Measurements from ENCODE around the gene GSC2. TPM values are rescaled to one million over a fixed set of nuclear protein-coding genes. Genes with fewer than 3 reads are reported as not detected.
A peak's percentile ranks its signal among the peaks of the same experiment; 100 is the strongest.

GSC2 gene
- total and polyA plus RNA-seq, 9 of the 15 experiments (the other 6 are each of a cell fraction or from before 2014, with no cell fraction given): not detected

DNA sequence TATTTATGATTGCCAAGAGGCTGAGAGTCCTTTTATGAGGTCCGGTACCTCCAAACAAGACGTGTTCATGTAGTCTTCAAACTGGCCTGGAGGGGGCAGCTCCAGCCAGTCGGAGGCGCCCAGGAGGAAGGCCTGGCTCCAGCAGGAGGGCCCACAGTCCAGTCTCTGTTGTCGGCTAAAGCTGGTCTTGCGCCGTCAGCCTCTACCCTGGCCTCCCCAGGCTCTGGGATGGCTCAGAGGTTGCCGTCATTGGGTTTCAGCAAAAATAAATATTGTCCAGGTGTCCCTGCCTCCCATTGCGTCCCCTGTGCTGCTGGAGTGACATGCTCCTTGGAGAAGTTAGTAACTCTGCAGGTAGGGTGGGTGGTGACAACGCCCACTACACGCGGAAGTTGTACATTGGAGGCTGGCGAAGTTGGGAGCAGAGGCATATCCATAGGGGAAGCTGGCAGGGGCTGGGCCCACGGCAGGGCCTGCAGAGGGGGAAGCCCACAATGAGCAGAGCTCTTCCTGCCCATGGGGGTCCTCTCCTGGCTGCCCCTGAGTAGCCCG, 29.5 kb upstream of the GSC2 start (continued):
- TF ChIP-seq, protein P1, sequence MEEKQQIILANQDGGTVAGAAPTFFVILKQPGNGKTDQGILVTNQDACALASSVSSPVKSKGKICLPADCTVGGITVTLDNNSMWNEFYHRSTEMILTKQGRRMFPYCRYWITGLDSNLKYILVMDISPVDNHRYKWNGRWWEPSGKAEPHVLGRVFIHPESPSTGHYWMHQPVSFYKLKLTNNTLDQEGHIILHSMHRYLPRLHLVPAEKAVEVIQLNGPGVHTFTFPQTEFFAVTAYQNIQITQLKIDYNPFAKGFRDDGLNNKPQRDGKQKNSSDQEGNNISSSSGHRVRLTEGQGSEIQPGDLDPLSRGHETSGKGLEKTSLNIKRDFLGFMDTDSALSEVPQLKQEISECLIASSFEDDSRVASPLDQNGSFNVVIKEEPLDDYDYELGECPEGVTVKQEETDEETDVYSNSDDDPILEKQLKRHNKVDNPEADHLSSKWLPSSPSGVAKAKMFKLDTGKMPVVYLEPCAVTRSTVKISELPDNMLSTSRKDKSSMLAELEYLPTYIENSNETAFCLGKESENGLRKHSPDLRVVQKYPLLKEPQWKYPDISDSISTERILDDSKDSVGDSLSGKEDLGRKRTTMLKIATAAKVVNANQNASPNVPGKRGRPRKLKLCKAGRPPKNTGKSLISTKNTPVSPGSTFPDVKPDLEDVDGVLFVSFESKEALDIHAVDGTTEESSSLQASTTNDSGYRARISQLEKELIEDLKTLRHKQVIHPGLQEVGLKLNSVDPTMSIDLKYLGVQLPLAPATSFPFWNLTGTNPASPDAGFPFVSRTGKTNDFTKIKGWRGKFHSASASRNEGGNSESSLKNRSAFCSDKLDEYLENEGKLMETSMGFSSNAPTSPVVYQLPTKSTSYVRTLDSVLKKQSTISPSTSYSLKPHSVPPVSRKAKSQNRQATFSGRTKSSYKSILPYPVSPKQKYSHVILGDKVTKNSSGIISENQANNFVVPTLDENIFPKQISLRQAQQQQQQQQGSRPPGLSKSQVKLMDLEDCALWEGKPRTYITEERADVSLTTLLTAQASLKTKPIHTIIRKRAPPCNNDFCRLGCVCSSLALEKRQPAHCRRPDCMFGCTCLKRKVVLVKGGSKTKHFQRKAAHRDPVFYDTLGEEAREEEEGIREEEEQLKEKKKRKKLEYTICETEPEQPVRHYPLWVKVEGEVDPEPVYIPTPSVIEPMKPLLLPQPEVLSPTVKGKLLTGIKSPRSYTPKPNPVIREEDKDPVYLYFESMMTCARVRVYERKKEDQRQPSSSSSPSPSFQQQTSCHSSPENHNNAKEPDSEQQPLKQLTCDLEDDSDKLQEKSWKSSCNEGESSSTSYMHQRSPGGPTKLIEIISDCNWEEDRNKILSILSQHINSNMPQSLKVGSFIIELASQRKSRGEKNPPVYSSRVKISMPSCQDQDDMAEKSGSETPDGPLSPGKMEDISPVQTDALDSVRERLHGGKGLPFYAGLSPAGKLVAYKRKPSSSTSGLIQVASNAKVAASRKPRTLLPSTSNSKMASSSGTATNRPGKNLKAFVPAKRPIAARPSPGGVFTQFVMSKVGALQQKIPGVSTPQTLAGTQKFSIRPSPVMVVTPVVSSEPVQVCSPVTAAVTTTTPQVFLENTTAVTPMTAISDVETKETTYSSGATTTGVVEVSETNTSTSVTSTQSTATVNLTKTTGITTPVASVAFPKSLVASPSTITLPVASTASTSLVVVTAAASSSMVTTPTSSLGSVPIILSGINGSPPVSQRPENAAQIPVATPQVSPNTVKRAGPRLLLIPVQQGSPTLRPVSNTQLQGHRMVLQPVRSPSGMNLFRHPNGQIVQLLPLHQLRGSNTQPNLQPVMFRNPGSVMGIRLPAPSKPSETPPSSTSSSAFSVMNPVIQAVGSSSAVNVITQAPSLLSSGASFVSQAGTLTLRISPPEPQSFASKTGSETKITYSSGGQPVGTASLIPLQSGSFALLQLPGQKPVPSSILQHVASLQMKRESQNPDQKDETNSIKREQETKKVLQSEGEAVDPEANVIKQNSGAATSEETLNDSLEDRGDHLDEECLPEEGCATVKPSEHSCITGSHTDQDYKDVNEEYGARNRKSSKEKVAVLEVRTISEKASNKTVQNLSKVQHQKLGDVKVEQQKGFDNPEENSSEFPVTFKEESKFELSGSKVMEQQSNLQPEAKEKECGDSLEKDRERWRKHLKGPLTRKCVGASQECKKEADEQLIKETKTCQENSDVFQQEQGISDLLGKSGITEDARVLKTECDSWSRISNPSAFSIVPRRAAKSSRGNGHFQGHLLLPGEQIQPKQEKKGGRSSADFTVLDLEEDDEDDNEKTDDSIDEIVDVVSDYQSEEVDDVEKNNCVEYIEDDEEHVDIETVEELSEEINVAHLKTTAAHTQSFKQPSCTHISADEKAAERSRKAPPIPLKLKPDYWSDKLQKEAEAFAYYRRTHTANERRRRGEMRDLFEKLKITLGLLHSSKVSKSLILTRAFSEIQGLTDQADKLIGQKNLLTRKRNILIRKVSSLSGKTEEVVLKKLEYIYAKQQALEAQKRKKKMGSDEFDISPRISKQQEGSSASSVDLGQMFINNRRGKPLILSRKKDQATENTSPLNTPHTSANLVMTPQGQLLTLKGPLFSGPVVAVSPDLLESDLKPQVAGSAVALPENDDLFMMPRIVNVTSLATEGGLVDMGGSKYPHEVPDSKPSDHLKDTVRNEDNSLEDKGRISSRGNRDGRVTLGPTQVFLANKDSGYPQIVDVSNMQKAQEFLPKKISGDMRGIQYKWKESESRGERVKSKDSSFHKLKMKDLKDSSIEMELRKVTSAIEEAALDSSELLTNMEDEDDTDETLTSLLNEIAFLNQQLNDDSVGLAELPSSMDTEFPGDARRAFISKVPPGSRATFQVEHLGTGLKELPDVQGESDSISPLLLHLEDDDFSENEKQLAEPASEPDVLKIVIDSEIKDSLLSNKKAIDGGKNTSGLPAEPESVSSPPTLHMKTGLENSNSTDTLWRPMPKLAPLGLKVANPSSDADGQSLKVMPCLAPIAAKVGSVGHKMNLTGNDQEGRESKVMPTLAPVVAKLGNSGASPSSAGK (IDR thresholded peaks at IDR 0.05): no peak
- TF ChIP-seq U2AF1 (optimal IDR thresholded peaks at IDR 0.05; ENCODE audit: low read depth, low read length) (no peak), HOXB6 (CRISPR knock-in tag; IDR thresholded peaks at IDR 0.05; ENCODE audit: borderline replicate concordance) (no peak), HMGXB4 (CRISPR knock-in tag; IDR thresholded peaks at IDR 0.05) (no peak; the same call in 1 of the 2 replicates), SNAPC5 (CRISPR knock-in tag; IDR thresholded peaks at IDR 0.05) (no peak), PURB (CRISPR knock-in tag; IDR thresholded peaks at IDR 0.05; ENCODE audit: low read depth) (no peak), KDM4B (IDR thresholded peaks at IDR 0.05; ENCODE audit: borderline replicate concordance in 2 of 2, low read depth in 1 of 2) (no peak), CAMTA2 (CRISPR knock-in tag; conservative IDR thresholded peaks at IDR 0.05) (0 out of 2 replicates have a peak, but pooled peaks have one; percentile 75), L3MBTL2 (IDR thresholded peaks at IDR 0.05) (no peak)
- TF ChIP-seq, protein P2, sequence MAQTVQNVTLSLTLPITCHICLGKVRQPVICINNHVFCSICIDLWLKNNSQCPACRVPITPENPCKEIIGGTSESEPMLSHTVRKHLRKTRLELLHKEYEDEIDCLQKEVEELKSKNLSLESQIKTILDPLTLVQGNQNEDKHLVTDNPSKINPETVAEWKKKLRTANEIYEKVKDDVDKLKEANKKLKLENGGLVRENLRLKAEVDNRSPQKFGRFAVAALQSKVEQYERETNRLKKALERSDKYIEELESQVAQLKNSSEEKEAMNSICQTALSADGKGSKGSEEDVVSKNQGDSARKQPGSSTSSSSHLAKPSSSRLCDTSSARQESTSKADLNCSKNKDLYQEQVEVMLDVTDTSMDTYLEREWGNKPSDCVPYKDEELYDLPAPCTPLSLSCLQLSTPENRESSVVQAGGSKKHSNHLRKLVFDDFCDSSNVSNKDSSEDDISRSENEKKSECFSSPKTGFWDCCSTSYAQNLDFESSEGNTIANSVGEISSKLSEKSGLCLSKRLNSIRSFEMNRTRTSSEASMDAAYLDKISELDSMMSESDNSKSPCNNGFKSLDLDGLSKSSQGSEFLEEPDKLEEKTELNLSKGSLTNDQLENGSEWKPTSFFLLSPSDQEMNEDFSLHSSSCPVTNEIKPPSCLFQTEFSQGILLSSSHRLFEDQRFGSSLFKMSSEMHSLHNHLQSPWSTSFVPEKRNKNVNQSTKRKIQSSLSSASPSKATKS (CRISPR knock-in tag; IDR thresholded peaks at IDR 0.05): no peak

Data from K562 (cell line).